Measurements from ENCODE around the gene ATG14.

GRCh38 chr14:55383541-55384140 is 28.0 kb downstream of the ATG14 start:
- TF ChIP-seq CTCF (conservative IDR thresholded peaks at IDR 0.05; ENCODE audit: low read length) (no peak), EZH2phosphoT487 (IDR thresholded peaks at IDR 0.05; ENCODE audit: borderline replicate concordance, low read depth, low read length) (no peak)

Data from OCI-LY7 (cell line).